HG02571 (cell line): ENCODE results near the gene USP16.
"Not testable (repeated sequence)": the region's sequence is repeated elsewhere in the genome, so short reads cannot be mapped to it uniquely, and the experiment has no call there.

Source experiments
- ATAC-seq: cut with Tn5 transposase; IDR thresholded peaks from one replicate; pipeline ENCODE4 v1.9.1; 2021; ENCODE audit warnings: mild to moderate bottlenecking, moderate library complexity; ENCODE audit not compliant: unreplicated experiment

Gene USP16

GRCh38 chr21:29024474-29025327, at the start of gene USP16:
Gene USP16 (plus strand): TSS chr21:29024668. CDS start chr21:29027914, 3,246 bp downstream.
- ATAC-seq = peak; percentile 97

DNA sequence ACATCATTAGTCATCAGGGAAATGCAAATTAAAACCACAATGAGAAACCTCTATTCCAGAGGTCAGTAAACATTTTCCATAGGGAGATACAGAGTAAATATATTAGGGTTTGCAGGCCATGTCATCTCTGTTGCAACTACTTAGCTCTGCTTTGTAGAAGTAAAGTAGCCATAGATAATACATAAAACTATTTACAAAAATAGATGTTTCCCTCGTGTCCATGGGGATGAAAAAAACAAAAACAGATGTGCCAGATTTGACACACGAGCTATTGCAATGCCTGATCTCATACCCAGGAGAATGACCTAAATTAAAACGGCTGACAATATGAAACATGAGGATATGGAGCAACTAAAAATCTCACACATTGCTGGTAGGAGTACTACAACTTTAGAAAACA, 49.1 kb upstream of the USP16 start:
- ATAC-seq = no peak

- ATAC-seq = no peak
These were observed 45.4 kb upstream of the USP16 start for GRCh38 chr21:28979092-28979491.

DNA sequence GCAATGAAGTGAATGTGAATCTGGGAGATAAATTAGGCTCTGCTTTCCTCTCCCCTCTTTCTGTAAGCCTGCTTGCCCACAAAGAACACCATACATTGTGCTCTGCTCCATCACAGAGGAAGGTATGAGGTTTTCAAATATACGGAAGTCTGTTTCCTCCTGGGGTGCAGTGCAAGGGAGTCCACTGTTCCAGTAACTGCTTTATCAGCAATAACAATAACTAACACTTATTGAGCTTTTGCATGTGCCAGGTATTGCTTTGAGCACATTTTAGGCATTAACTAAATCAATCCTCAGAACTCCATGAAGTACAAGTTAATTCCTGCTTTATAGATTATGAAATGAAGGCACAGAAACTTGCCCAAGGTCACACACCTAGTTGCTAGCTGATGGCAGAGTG, 41.8 kb upstream of the USP16 start:
- ATAC-seq = no peak

- ATAC-seq = no peak
These were observed 37.8 kb upstream of the USP16 start for GRCh38 chr21:28986677-28987076.

DNA sequence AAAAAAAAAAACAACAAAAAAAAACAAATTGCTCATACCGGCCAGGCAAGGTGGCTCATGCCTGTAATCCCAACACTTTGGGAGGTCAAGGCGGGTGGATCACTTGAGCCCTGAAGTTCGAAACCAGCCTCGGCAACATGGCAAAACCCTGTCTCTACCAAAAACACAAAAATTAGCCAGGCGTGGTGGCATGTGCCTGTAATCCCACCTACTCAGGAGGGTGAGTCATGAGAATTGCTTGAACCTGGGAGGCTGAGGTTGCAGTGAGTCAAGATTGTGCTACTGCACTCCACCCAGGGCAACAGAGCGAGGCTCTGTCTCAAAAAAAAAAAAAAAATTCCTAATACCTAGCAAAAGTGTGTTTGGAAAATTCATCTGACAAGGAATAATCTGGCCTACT, 36.3 kb upstream of the USP16 start:
- ATAC-seq = not testable (repeated sequence)

GRCh38 chr21:28991861-28992525, 32.5 kb upstream of the USP16 start:
- ATAC-seq = peak; percentile 7

- peak; percentile 98 for ATAC-seq
These were observed 31.8 kb upstream of the USP16 start, which contains the start of gene LTN1 for GRCh38 chr21:28992526-28993292. Gene LTN1 (minus strand): TSS chr21:28992877. CDS start chr21:28992805, 72 bp downstream.

GRCh38 chr21:28993293-28993629, 31.2 kb upstream of the USP16 start:
- no peak for ATAC-seq

GRCh38 chr21:29002442-29003144, 21.9 kb upstream of the USP16 start:
- peak; percentile 100 for ATAC-seq

- no peak for ATAC-seq
These were observed 18.8 kb upstream of the USP16 start for GRCh38 chr21:29005696-29006095.

- ATAC-seq = no peak
These were observed 17.3 kb upstream of the USP16 start for GRCh38 chr21:29007135-29007534.

GRCh38 chr21:29007810-29008209, 16.7 kb upstream of the USP16 start:
- no peak for ATAC-seq

- ATAC-seq = no peak
These were observed 16.1 kb upstream of the USP16 start for GRCh38 chr21:29008367-29008766.

DNA sequence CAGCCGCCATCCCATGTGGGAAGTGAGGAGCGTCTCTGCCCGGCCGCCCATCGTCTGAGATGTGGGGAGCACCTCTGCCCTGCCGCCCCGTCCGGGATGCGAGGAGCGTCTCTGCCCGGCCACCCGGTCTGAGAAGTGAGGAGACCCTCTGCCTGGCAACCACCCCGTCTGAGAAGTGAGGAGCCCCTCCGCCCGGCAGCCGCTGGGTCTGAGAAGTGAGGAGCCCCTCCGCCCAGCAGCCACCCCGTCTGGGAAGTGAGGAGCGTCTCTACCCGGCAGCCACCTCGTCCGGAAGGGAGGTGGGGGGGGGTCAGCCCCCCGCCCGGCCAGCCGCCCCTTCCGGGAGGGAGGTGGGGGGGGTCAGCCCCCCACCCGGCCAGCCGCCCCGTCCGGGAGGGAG, 13.2 kb upstream of the USP16 start:
- ATAC-seq = not testable (repeated sequence)

GRCh38 chr21:29017639-29018237, 6.7 kb upstream of the USP16 start:
- ATAC-seq = no peak

- peak; percentile 17 for ATAC-seq
These were observed 5.9 kb upstream of the USP16 start for GRCh38 chr21:29018540-29018939.

DNA sequence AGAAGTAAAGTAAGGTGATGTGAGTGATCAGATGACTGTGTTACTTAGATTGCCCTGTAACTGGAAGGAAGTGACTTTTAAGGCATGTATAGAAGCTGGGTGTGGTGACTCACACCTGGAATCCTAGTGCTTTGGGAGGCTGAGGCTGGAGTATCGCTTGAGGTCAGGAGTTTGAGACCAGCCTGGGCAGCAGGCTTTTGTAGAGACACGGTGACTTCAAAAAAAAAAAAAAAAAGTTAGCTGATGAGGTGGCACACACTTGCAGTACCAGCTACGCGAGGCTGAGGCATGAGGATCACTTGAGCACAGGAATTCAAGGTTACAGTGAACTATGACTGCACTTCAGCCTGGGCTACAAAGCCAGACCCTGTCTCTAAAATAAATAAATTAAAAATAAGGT, 2.3 kb upstream of the USP16 start:
- ATAC-seq = no peak

- ATAC-seq = no peak
These were observed 853 bp downstream of the USP16 start for GRCh38 chr21:29025328-29025713.

GRCh38 chr21:29029524-29029923, 5.1 kb downstream of the USP16 start:
- no peak for ATAC-seq

- ATAC-seq = no peak
These were observed 6.4 kb downstream of the USP16 start for GRCh38 chr21:29030909-29031308.
